ENCODE results near the gene GJA3.
A peak's percentile ranks its signal among the peaks of the same experiment; 100 is the strongest.

Gene GJA3

DNA sequence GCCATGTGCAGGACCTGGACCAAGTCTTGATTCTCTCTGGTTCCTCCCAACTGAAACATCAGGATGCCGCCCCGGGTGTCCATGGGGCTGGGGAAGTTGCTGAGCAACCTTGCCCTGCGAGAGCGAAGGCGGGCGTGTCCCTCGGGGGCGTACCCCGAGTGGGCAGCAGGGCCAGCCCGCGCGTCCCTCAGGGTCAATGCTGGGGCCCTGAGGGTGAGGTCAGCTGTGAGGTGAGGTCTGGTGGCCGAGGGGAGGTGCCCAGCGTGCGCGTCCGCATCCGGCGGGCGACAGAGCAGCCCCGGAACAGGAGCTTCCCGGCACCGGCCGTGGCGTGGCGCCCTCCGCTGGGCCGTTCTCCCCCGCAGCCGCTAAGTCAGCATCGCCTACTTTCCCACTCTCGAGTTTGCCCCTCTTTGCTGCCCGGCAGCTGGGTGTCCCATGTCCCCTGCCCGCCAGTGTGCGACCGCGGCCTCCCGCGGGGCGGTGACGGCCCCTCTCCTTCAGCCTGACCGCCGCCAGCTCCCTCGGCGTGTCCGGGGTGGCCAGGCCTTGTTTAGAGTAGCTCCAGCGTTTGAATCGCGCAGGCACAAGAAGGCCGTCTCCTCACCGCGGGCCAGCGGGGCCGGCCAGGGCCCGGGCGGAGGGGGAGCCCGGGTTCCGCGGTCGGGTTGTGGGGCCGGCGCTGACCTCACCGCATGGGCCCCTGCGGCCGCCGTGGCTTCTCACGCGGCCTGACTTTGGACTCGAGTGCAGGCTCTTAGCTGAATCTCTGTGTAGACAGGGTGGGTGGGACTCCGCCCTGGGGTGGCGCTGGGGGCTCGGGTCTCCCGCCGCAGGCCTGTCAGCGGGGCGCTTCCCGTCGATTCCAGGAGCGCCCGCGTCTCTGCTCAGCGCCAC lies 33.0 kb downstream of the GJA3 start:
- H3K4me3 ChIP-seq (replicated peaks; ENCODE audit: low read depth, low read length): peak overlapping the region; percentile 69
- 0 out of 2 replicates have a peak, but pooled peaks cover 1% of the 10 kb centered on the region for H3K27me3 ChIP-seq (replicated peaks; ENCODE audit: control insufficient read depth, insufficient read depth, low read length)
- peak; percentile 60 for DNase-seq (ENCODE audit: extremely low read depth, insufficient read length)
- no peaks in the 10 kb centered on the region for H3K36me3 ChIP-seq (ENCODE audit: control insufficient read depth, insufficient read depth, low read length)
- TF ChIP-seq, protein P1, sequence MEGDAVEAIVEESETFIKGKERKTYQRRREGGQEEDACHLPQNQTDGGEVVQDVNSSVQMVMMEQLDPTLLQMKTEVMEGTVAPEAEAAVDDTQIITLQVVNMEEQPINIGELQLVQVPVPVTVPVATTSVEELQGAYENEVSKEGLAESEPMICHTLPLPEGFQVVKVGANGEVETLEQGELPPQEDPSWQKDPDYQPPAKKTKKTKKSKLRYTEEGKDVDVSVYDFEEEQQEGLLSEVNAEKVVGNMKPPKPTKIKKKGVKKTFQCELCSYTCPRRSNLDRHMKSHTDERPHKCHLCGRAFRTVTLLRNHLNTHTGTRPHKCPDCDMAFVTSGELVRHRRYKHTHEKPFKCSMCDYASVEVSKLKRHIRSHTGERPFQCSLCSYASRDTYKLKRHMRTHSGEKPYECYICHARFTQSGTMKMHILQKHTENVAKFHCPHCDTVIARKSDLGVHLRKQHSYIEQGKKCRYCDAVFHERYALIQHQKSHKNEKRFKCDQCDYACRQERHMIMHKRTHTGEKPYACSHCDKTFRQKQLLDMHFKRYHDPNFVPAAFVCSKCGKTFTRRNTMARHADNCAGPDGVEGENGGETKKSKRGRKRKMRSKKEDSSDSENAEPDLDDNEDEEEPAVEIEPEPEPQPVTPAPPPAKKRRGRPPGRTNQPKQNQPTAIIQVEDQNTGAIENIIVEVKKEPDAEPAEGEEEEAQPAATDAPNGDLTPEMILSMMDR (IDR thresholded peaks at IDR 0.05; ENCODE audit: insufficient read depth, low read length, poor library complexity, severe bottlenecking): peak; percentile 66

DNA sequence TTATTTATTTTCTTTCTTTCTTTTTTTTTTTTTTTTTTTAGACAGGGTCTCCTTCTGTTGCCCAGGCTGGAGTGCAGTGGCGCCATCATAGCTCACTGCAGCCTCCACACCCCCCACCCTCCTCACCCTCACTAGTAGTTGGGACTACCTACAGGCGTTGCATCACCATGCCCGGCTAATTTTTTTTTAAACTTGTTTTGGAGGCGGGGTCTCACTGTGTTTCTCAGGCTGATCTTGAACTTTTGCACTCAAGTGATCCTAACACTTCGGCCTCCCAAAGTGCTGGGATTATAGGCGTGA lies 33.6 kb downstream of the GJA3 start:
- peak overlapping the region; percentile 69 for H3K4me3 ChIP-seq (replicated peaks; ENCODE audit: low read depth, low read length)
- TF ChIP-seq, protein P1 (IDR thresholded peaks at IDR 0.05; ENCODE audit: insufficient read depth, low read length, poor library complexity, severe bottlenecking): no peak

DNA sequence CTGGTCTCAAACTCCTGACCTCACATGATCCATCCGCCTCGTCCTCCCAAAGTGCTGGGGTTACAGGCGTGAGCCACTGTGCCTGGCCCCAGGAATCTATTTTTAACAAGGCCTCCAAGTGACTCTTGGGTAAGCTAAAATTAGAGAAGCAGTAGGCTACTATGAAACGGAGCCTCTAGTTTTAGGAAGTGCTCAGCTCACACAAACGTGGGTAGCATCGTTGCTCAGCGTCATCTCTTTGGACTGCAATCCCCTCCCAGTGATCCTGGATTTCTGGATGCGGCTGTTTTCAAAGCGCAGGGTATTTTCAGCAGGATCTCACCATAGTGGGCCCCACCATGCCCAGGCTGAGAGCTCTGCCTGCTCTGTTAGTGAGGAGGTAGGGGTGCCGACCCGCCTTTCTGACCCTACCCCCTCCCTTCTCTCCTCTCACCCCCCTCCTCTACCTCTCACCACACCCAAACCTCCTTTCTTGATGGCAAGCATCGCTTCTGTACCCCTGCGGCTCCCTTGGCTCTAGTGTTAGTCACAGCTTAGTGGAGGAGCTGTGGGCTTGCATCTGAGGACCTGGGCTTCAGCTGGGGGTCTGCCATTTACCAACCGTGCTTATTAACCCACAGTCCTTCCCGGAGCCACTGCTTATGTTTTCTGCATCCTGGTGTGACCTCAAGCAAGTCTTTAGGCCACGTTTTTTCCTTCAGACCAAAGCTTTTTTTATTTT lies 34.2 kb downstream of the GJA3 start:
- Histone ChIP-seq H3K4me3 (replicated peaks; ENCODE audit: low read depth, low read length) (no peak overlapping the region), H3K27me3 (replicated peaks; ENCODE audit: control insufficient read depth, insufficient read depth, low read length) (0 out of 2 replicates have a peak, but pooled peaks cover 1% of the 10 kb centered on the region), H3K36me3 (ENCODE audit: control insufficient read depth, insufficient read depth, low read length) (no peaks in the 10 kb centered on the region)
- TF ChIP-seq, protein P1 (IDR thresholded peaks at IDR 0.05; ENCODE audit: insufficient read depth, low read length, poor library complexity, severe bottlenecking): no peak
- no peak for DNase-seq (ENCODE audit: extremely low read depth, insufficient read length)

More for the DNA sequence above, 33.6 kb downstream of the GJA3 start:
- H3K36me3 ChIP-seq (ENCODE audit: control insufficient read depth, insufficient read depth, low read length): no peaks in the 10 kb centered on the region
- no peak for DNase-seq (ENCODE audit: extremely low read depth, insufficient read length)
- H3K27me3 ChIP-seq (replicated peaks; ENCODE audit: control insufficient read depth, insufficient read depth, low read length): 0 out of 2 replicates have a peak, but pooled peaks cover 1% of the 10 kb centered on the region

DNA sequence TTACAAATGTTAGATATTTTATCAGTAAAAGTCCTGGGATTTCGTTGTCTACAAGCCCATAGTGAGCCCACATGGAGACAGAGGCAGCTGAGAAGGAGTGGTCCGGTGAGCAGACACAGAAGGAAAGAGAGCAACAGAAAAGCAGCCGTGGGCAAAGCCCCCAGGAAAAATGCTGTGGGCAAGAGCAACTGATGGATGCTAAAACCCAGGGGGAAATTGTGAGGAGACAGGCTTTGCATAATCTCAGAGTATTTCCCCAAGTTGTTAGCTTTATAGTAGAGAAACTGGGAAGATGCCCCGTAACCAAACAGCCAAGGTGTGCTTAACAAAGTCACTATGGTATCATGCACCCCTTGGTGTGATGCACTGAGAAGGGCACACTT lies 35.1 kb downstream of the GJA3 start:
- H3K27me3 ChIP-seq (replicated peaks; ENCODE audit: control insufficient read depth, insufficient read depth, low read length): 0 out of 2 replicates have a peak, but pooled peaks cover 1% of the 10 kb centered on the region
- TF ChIP-seq, protein P1 (IDR thresholded peaks at IDR 0.05; ENCODE audit: insufficient read depth, low read length, poor library complexity, severe bottlenecking): no peak
- H3K36me3 ChIP-seq (ENCODE audit: control insufficient read depth, insufficient read depth, low read length): no peaks in the 10 kb centered on the region
- H3K4me3 ChIP-seq (replicated peaks; ENCODE audit: low read depth, low read length): no peak overlapping the region
- no peak for DNase-seq (ENCODE audit: extremely low read depth, insufficient read length)

DNA sequence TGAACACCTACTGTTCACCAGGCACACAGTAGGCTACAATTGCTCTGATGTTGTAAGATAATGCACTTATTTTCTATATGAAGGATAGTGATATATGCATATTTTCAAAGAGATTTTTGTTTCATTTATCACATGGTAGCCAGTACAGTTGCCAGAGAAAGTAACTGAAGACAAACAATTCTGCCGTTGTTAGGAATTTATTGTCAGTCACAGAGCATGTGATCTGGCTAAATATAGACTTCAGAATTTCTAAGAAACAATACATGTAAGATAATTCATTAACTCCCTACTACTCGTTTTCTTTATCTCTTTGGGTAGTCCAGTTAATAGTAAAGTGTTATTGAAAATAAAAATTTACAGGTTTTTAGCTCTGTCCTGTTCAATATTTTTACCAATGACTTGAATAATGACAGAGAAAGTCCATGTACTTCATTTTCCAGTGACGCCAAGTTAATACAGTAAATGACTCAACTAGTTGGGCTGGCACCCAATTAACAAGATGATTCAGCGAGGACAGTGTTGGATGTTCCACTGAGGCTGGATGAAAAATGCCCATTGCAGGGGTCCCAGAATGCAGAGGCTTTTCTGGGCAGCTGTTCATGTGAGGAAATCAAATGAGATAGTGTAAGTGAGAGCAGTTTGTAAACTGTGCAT lies 35.6 kb downstream of the GJA3 start:
- DNase-seq (ENCODE audit: extremely low read depth, insufficient read length): no peak
- Histone ChIP-seq H3K27me3 (replicated peaks; ENCODE audit: control insufficient read depth, insufficient read depth, low read length) (0 out of 2 replicates have a peak, but pooled peaks cover 1% of the 10 kb centered on the region), H3K4me3 (replicated peaks; ENCODE audit: low read depth, low read length) (no peak overlapping the region), H3K36me3 (ENCODE audit: control insufficient read depth, insufficient read depth, low read length) (no peaks in the 10 kb centered on the region)
- TF ChIP-seq, protein P1 (IDR thresholded peaks at IDR 0.05; ENCODE audit: insufficient read depth, low read length, poor library complexity, severe bottlenecking): no peak

Measured in GM06990 (cell line).